ENCODE data around the gene MRPL52.

Gene MRPL52

GRCh38 chr14:22872033-22872832 is 42.5 kb downstream of the MRPL52 start:
- Histone ChIP-seq H3K4me3 (ENCODE audit: insufficient read depth, low read depth, low read length, poor library complexity, severe bottlenecking) (peak overlapping the region; percentile 94), H3K36me3 (ENCODE audit: control insufficient read depth, insufficient read depth, low read length) (peaks cover 36% of the 10 kb centered on the region), H3K27me3 (replicated peaks; ENCODE audit: control insufficient read depth, insufficient read depth, low read length, poor library complexity, severe bottlenecking) (no peaks in the 10 kb centered on the region), H3K9me3 (ENCODE audit: control insufficient read depth, low read length) (no peaks in the 10 kb centered on the region), H3K27ac (ENCODE audit: insufficient read depth, low read length, poor library complexity, severe bottlenecking) (peak overlapping the region; percentile 93), H3K4me1 (ENCODE audit: control insufficient read depth, insufficient read depth, low read length, poor library complexity, severe bottlenecking) (peaks cover 29% of the 10 kb centered on the region)
- DNase-seq: peak; percentile 45 to 67 (median 61)

- H3K27ac ChIP-seq (ENCODE audit: insufficient read depth, low read length, poor library complexity, severe bottlenecking): peak overlapping the region; percentile 93
- H3K4me3 ChIP-seq (ENCODE audit: insufficient read depth, low read depth, low read length, poor library complexity, severe bottlenecking): peak overlapping the region; percentile 94
- peaks cover 29% of the 10 kb centered on the region for H3K4me1 ChIP-seq (ENCODE audit: control insufficient read depth, insufficient read depth, low read length, poor library complexity, severe bottlenecking)
- DNase-seq: no peak
- H3K9me3 ChIP-seq (ENCODE audit: control insufficient read depth, low read length): no peaks in the 10 kb centered on the region
- peaks cover 44% of the 10 kb centered on the region for H3K36me3 ChIP-seq (ENCODE audit: control insufficient read depth, insufficient read depth, low read length)
- H3K27me3 ChIP-seq (replicated peaks; ENCODE audit: control insufficient read depth, insufficient read depth, low read length, poor library complexity, severe bottlenecking): no peaks in the 10 kb centered on the region
Observed at GRCh38 chr14:22872833-22873520, 43.3 kb downstream of the MRPL52 start.

GRCh38 chr14:22875003-22875747 is 45.5 kb downstream of the MRPL52 start:
- no peak for DNase-seq
- no peak overlapping the region for H3K27ac ChIP-seq (ENCODE audit: insufficient read depth, low read length, poor library complexity, severe bottlenecking)
- H3K36me3 ChIP-seq (ENCODE audit: control insufficient read depth, insufficient read depth, low read length): peaks cover 59% of the 10 kb centered on the region
- H3K27me3 ChIP-seq (replicated peaks; ENCODE audit: control insufficient read depth, insufficient read depth, low read length, poor library complexity, severe bottlenecking): no peaks in the 10 kb centered on the region
- H3K4me3 ChIP-seq (ENCODE audit: insufficient read depth, low read depth, low read length, poor library complexity, severe bottlenecking): no peak overlapping the region
- H3K4me1 ChIP-seq (ENCODE audit: control insufficient read depth, insufficient read depth, low read length, poor library complexity, severe bottlenecking): peaks cover 22% of the 10 kb centered on the region
- H3K9me3 ChIP-seq (ENCODE audit: control insufficient read depth, low read length): no peaks in the 10 kb centered on the region

GRCh38 chr14:22875748-22876319 is 46.1 kb downstream of the MRPL52 start:
- no peak for DNase-seq
- Histone ChIP-seq H3K4me3 (ENCODE audit: insufficient read depth, low read depth, low read length, poor library complexity, severe bottlenecking) (no peak overlapping the region), H3K27me3 (replicated peaks; ENCODE audit: control insufficient read depth, insufficient read depth, low read length, poor library complexity, severe bottlenecking) (no peaks in the 10 kb centered on the region), H3K9me3 (ENCODE audit: control insufficient read depth, low read length) (no peaks in the 10 kb centered on the region), H3K4me1 (ENCODE audit: control insufficient read depth, insufficient read depth, low read length, poor library complexity, severe bottlenecking) (peaks cover 16% of the 10 kb centered on the region), H3K27ac (ENCODE audit: insufficient read depth, low read length, poor library complexity, severe bottlenecking) (no peak overlapping the region), H3K36me3 (ENCODE audit: control insufficient read depth, insufficient read depth, low read length) (peaks cover 59% of the 10 kb centered on the region)

GRCh38 chr14:22877000-22877501 is 47.4 kb downstream of the MRPL52 start:
- peak overlapping the region; percentile 8 for H3K27ac ChIP-seq (ENCODE audit: insufficient read depth, low read length, poor library complexity, severe bottlenecking)
- DNase-seq: no peak
- no peaks in the 10 kb centered on the region for H3K9me3 ChIP-seq (ENCODE audit: control insufficient read depth, low read length)
- no peaks in the 10 kb centered on the region for H3K27me3 ChIP-seq (replicated peaks; ENCODE audit: control insufficient read depth, insufficient read depth, low read length, poor library complexity, severe bottlenecking)
- H3K4me1 ChIP-seq (ENCODE audit: control insufficient read depth, insufficient read depth, low read length, poor library complexity, severe bottlenecking): peaks cover 16% of the 10 kb centered on the region
- H3K4me3 ChIP-seq (ENCODE audit: insufficient read depth, low read depth, low read length, poor library complexity, severe bottlenecking): no peak overlapping the region
- peaks cover 59% of the 10 kb centered on the region for H3K36me3 ChIP-seq (ENCODE audit: control insufficient read depth, insufficient read depth, low read length)

GRCh38 chr14:22878271-22879246 is 48.9 kb downstream of the MRPL52 start:
- H3K4me3 ChIP-seq (ENCODE audit: insufficient read depth, low read depth, low read length, poor library complexity, severe bottlenecking): no peak overlapping the region
- H3K4me1 ChIP-seq (ENCODE audit: control insufficient read depth, insufficient read depth, low read length, poor library complexity, severe bottlenecking): peaks cover 7% of the 10 kb centered on the region
- H3K27ac ChIP-seq (ENCODE audit: insufficient read depth, low read length, poor library complexity, severe bottlenecking): no peak overlapping the region
- DNase-seq: no peak
- no peaks in the 10 kb centered on the region for H3K27me3 ChIP-seq (replicated peaks; ENCODE audit: control insufficient read depth, insufficient read depth, low read length, poor library complexity, severe bottlenecking)
- H3K36me3 ChIP-seq (ENCODE audit: control insufficient read depth, insufficient read depth, low read length): peaks cover 59% of the 10 kb centered on the region
- H3K9me3 ChIP-seq (ENCODE audit: control insufficient read depth, low read length): no peaks in the 10 kb centered on the region

GRCh38 chr14:22882064-22882463 is 52.4 kb downstream of the MRPL52 start:
- Histone ChIP-seq H3K27ac (ENCODE audit: insufficient read depth, low read length, poor library complexity, severe bottlenecking) (no peak overlapping the region), H3K4me3 (ENCODE audit: insufficient read depth, low read depth, low read length, poor library complexity, severe bottlenecking) (no peak overlapping the region), H3K4me1 (ENCODE audit: control insufficient read depth, insufficient read depth, low read length, poor library complexity, severe bottlenecking) (peaks cover 11% of the 10 kb centered on the region), H3K27me3 (replicated peaks; ENCODE audit: control insufficient read depth, insufficient read depth, low read length, poor library complexity, severe bottlenecking) (no peaks in the 10 kb centered on the region), H3K36me3 (ENCODE audit: control insufficient read depth, insufficient read depth, low read length) (peaks cover 25% of the 10 kb centered on the region), H3K9me3 (ENCODE audit: control insufficient read depth, low read length) (no peaks in the 10 kb centered on the region)
- no peak for DNase-seq

GRCh38 chr14:22882529-22883172 is 53.0 kb downstream of the MRPL52 start:
- peak in 2 of 3 donors; percentile 18 to 21 for DNase-seq
- Histone ChIP-seq H3K4me1 (ENCODE audit: control insufficient read depth, insufficient read depth, low read length, poor library complexity, severe bottlenecking) (peaks cover 12% of the 10 kb centered on the region), H3K36me3 (ENCODE audit: control insufficient read depth, insufficient read depth, low read length) (peaks cover 19% of the 10 kb centered on the region), H3K27me3 (replicated peaks; ENCODE audit: control insufficient read depth, insufficient read depth, low read length, poor library complexity, severe bottlenecking) (no peaks in the 10 kb centered on the region), H3K9me3 (ENCODE audit: control insufficient read depth, low read length) (no peaks in the 10 kb centered on the region), H3K27ac (ENCODE audit: insufficient read depth, low read length, poor library complexity, severe bottlenecking) (no peak overlapping the region), H3K4me3 (ENCODE audit: insufficient read depth, low read depth, low read length, poor library complexity, severe bottlenecking) (no peak overlapping the region)
